ENCODE results near the gene MAVS. TPM values are rescaled to one million over a fixed set of nuclear protein-coding genes. Genes with fewer than 3 reads are reported as not detected.

MAVS gene
- total RNA-seq, 2 donors from 2014 or later: 20.1 to 21.1 TPM

DNA sequence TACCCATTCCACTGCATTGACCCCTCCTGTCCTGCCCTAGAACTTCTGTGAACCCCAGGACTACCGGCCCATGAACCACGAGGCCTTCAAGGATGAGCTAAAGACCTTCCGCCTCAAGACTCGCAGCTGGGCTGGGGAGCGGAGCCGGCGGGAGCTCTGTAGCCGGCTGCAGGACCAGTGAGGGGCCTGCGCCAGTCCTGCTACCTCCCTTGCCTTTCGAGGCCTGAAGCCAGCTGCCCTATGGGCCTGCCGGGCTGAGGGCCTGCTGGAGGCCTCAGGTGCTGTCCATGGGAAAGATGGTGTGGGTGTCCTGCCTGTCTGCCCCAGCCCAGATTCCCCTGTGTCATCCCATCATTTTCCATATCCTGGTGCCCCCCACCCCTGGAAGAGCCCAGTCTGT lies 41.9 kb upstream of the MAVS start:
- no peaks in the 10 kb centered on the region for H3K9me3 ChIP-seq (ENCODE audit: control insufficient read depth, low read length, poor library complexity, severe bottlenecking)
- ATAC-seq: no peak
- no peak for DNase-seq
- peak overlapping the region; percentile 84 for H3K27ac Mint-ChIP-seq
- H3K4me3 Mint-ChIP-seq: no peak overlapping the region
- H3K27me3 Mint-ChIP-seq: no peaks in the 10 kb centered on the region
- H3K4me1 Mint-ChIP-seq: peaks cover 46% of the 10 kb centered on the region
- H3K36me3 Mint-ChIP-seq (ENCODE audit: low read depth): peaks cover 22% of the 10 kb centered on the region

DNA sequence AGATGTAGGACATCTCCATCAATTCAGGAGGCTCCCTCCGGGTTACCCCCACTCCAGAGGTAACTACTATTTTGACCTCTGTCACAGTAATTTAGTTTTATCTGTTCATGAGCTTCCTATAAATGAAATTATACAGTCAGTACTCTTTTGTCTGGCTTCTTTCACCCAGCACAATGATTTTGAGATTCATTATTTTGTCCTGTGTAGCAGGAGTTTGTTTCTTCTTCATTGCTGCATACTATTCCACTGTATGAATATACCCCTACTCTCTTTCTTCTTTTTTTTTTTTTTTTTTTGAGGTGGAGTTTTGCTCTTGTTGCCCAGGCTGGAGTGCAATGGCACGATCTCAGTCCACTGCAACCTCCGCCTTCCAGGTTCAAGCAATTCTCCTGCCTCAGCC lies 38.1 kb upstream of the MAVS start:
- no peak for ATAC-seq
- H3K9me3 ChIP-seq (ENCODE audit: control insufficient read depth, low read length, poor library complexity, severe bottlenecking): no peaks in the 10 kb centered on the region
- no peaks in the 10 kb centered on the region for H3K27me3 Mint-ChIP-seq
- peaks cover 55% of the 10 kb centered on the region for H3K4me1 Mint-ChIP-seq
- no peak overlapping the region for H3K4me3 Mint-ChIP-seq
- no peak overlapping the region for H3K27ac Mint-ChIP-seq
- DNase-seq: no peak
- peaks cover 15% of the 10 kb centered on the region for H3K36me3 Mint-ChIP-seq (ENCODE audit: low read depth)

DNA sequence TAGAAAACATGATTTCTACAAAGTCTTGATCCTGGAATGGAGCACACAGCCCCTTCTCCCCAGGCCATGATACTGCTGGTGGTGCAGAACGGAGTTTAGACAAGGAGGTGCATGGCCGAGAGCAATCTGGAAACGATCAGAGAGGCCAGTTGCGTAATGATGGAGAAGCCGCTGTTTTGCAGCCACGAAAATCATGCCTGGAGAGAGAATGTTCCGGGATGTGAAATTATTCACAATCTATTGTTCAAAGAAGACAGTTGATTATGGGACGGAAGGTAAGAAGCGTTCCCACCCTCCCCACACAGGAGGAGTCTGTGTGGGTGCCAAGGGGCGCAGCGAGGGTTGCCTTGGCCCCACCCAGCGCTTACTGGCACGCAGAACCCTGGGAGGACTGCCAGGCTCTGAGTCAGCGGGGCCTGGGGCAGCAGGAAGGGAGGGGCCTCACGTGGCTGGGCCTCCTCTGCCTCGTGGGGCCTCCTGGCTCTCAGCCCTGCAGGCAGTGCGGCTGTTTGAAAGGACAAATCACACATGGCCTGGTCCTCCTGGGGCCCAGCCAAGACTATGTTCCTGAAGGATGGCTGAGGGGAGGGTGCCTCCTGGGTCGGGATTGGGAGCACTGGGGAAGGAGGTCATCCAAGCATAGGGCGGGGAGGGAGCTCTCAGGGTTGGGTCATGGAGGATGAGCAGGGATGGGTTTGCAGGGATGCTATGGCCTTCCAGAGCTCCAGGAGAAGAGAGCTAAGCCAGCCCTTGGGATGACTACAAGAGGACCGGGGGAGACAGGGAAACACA lies 35.0 kb upstream of the MAVS start:
- DNase-seq: peak; percentile 83 to 91 (median 86)
- Mint-ChIP-seq H3K4me3 (peak overlapping the region; percentile 91), H3K36me3 (ENCODE audit: low read depth) (no peaks in the 10 kb centered on the region), H3K27me3 (no peaks in the 10 kb centered on the region), H3K4me1 (peaks cover 52% of the 10 kb centered on the region), H3K27ac (peak overlapping the region; percentile 99)
- no peaks in the 10 kb centered on the region for H3K9me3 ChIP-seq (ENCODE audit: control insufficient read depth, low read length, poor library complexity, severe bottlenecking)
- ATAC-seq: peak; percentile 93

DNA sequence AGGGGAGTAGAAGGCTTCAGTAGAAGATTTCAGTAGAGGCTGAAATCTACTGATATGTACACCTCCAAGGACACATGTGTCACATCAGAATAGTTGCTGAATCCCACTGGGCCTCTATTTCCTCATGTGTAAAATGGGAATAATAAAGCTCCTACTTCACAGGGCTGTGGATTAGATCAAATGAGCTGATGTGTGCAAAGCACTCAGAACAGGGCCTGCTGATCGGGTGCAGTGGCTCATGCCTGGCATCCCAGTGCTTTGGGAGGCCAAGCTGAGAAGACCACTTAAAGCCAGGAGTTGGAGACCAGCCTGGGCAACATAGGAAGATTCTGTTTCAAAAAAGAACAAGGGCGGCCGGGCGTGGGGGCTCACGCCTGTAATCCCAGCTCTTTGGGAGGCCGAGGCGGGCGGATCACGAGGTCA lies 34.4 kb upstream of the MAVS start:
- H3K9me3 ChIP-seq (ENCODE audit: control insufficient read depth, low read length, poor library complexity, severe bottlenecking): no peaks in the 10 kb centered on the region
- Mint-ChIP-seq H3K36me3 (ENCODE audit: low read depth) (no peaks in the 10 kb centered on the region), H3K4me1 (peaks cover 50% of the 10 kb centered on the region), H3K4me3 (peak overlapping the region; percentile 91), H3K27me3 (no peaks in the 10 kb centered on the region), H3K27ac (peak overlapping the region; percentile 99)
- ATAC-seq (no peak), DNase-seq (no peak)

DNA sequence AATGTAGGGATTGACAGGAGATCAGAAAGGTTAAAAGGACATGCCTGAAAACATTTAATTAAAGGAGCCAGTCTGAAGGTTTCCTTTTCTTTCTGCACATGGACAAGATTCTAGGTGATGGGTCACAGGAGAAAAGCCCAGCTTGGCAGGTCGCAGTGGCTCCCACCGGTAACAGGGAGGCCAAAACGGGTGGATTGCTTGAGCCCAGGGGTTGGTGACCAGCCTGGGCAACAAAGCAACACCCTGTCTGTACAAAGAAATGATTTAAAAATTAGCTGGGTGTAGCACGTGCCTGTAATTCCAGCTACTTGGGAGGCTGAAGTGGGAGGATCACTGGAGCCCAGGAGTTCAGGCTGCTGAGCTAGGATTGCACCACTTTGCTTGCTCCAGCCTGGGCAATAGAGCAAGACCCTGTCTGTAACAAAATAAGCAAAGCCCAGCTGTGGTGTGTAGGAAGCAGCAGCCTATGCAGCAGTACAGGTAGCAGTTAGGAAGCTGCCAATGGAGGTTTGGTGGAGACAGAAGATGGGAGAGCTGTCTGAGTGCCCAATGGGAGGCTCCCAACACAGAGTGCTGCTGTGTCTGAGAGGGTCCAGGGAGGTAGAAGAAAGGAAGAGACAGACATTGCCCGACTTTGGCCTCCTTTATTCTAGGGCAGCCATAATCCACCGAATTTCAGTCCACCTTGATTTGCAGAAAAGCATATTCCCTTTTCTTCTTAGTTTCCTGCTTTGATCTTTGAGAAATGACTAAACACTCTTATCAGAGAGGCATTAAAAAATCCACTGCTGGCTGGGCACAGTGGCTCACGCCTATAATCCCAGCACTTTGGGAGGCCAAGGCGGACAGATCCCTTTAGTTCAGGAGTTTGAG lies 33.4 kb upstream of the MAVS start:
- ATAC-seq (no peak), DNase-seq (no peak)
- no peaks in the 10 kb centered on the region for H3K27me3 Mint-ChIP-seq
- H3K4me1 Mint-ChIP-seq: peaks cover 45% of the 10 kb centered on the region
- no peaks in the 10 kb centered on the region for H3K9me3 ChIP-seq (ENCODE audit: control insufficient read depth, low read length, poor library complexity, severe bottlenecking)
- peak overlapping the region; percentile 69 for H3K4me3 Mint-ChIP-seq
- no peaks in the 10 kb centered on the region for H3K36me3 Mint-ChIP-seq (ENCODE audit: low read depth)
- H3K27ac Mint-ChIP-seq: peak overlapping the region; percentile 99

DNA sequence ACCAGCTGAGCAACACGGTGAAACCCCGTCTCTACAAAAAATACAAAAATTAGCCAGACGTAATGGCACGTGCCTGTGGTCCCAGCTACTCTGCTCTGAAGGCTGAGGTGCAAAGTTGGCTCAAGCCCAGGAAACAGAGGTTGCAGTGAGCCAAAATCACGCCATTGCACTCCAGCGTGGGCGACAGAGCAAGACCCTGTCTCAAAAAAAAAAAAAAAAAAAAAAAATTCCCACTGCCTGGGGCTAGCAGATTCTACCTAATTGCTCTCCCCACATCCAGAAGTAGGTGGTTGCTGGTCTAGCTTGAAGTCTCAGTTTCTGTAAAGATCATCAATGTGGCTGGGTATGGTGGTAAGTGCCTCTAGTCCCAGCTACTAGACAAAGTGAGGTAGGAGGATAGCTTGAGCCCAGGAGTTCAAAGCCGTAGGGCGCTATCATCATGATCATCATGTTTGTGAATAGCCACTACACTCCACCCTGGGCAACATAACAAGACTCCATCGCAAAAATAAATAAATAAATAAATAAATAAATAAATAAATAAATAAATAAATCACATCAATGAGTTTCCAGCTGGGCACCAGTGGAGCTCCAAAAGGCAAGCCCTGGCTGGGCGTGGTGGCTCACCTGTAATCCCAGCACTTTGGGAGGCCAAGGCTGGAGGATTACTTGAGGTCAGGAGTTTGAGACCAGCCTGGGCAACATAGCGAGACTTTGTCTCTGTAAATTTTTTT lies 32.6 kb upstream of the MAVS start:
- Mint-ChIP-seq H3K36me3 (ENCODE audit: low read depth) (no peaks in the 10 kb centered on the region), H3K27ac (peak overlapping the region; percentile 99), H3K27me3 (no peaks in the 10 kb centered on the region), H3K4me1 (peaks cover 45% of the 10 kb centered on the region), H3K4me3 (peak overlapping the region; percentile 69)
- H3K9me3 ChIP-seq (ENCODE audit: control insufficient read depth, low read length, poor library complexity, severe bottlenecking): no peaks in the 10 kb centered on the region
- ATAC-seq (no peak), DNase-seq (peak in 1 of 3 donors; percentile 49)

DNA sequence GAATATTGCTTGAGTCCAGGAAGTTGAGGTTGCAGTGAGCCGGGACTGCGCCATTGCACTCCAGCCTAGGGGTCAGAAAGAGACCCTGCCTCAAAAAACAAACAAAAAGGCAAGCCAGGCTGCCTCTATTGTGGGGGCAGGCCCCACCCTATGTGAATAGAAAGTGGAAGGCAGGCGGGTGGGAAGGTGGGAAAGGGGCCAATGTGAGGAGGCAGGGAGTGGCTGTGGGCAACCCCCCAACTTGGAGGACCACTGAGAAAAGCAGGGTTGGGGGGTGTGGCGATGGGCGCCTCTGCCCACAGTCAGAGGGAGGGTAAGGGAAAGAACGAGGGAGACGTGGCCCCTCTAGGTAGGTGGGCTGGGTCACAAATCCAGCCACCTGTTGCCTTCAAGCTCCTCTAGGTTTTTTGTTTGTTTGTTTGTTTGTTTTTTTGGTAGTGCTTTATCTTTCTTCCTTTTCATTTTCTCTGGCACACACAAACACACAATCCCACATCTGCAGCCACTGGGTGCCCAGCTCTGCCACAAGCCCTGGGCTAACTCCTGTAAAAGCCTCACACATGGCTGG lies 31.6 kb upstream of the MAVS start:
- H3K27me3 Mint-ChIP-seq: no peaks in the 10 kb centered on the region
- no peak overlapping the region for H3K4me3 Mint-ChIP-seq
- H3K36me3 Mint-ChIP-seq (ENCODE audit: low read depth): no peaks in the 10 kb centered on the region
- H3K4me1 Mint-ChIP-seq: peaks cover 48% of the 10 kb centered on the region
- ATAC-seq: no peak
- no peak for DNase-seq
- no peaks in the 10 kb centered on the region for H3K9me3 ChIP-seq (ENCODE audit: control insufficient read depth, low read length, poor library complexity, severe bottlenecking)
- H3K27ac Mint-ChIP-seq: peak overlapping the region; percentile 92

DNA sequence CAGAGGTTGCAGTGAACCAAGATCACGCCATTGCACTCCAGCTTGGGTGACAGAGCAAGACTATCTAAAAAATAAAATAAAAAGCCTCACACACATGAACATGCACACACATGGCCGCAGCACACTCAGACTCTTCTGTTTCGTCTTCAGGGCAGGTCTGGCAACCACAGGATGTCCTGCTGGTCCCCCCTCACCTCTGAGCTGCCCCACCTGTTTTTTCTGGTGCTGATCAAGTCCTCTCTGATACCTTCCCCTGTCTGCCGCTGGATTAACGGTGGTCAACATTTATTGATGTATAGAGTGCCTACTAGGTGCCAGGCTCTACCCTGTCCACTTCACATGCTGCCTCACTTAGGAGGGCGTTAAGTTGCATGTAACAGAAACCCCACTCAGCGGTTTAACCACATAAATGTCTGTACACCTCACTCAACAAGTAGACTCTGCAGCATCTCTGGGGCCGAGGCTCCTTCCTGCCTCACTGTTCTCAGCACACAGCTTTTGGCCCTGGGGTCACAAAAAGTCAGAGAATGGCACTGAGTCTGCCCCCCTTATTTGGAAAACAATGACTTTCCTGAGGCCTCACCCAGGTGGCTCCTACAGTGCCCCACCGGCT lies 30.8 kb upstream of the MAVS start:
- peak overlapping the region; percentile 76 for H3K4me3 Mint-ChIP-seq
- ATAC-seq: no peak
- peak overlapping the region; percentile 92 for H3K27ac Mint-ChIP-seq

DNA sequence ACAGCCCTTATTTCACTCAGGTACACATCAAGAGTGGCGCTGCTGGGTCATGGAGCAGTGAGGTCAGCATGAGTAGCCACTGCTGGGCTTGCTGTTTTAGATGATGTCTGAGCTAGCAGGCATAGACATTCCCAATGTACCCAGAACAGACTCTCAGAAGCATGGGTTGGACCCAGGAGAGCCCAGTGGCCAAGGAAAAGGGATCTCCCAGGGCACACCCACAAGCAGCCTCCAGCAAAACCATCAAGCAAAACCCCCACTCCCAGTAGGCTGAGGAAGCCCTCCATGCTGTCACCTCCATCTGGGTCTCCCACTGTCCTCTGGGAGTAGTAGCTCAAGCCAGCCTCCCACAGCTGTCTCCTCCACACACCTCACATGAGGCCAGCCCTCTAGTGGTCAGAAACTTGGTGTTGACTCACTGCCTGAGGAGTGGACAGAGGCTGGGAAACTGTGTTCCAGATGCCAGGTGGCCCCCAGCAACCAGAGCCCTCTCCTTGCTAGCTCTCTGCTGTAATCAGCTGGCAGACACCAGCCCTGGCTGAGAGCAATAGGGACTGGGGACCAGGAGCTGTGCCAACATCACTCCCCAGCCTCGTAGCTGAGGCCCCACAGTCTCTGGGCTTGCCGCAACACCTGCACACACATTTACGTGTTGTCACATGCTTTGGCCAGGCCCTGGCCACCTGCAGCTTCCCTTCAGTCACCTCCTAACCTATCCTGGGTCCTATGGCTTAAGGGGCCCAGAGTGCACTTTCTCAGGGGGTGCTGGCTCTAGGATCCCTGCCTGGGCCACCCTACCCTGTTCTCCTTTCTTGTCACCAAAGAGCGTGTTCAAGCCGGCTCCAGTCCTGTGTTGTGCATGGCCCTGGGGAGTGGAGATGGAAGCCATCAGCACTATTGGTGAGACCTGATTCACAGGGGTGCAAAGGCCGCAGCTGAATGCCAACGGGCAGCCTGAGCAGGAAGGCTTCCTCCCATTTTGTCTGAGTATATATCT lies 28.2 kb upstream of the MAVS start:
- DNase-seq (no peak), ATAC-seq (no peak)
- no peaks in the 10 kb centered on the region for H3K27me3 Mint-ChIP-seq
- peaks cover 31% of the 10 kb centered on the region for H3K4me1 Mint-ChIP-seq
- H3K9me3 ChIP-seq (ENCODE audit: control insufficient read depth, low read length, poor library complexity, severe bottlenecking): no peaks in the 10 kb centered on the region
- peak overlapping the region; percentile 96 for H3K27ac Mint-ChIP-seq
- no peak overlapping the region for H3K4me3 Mint-ChIP-seq
- H3K36me3 Mint-ChIP-seq (ENCODE audit: low read depth): no peaks in the 10 kb centered on the region

More for the DNA sequence above, 30.8 kb upstream of the MAVS start:
- Mint-ChIP-seq H3K27me3 (no peaks in the 10 kb centered on the region), H3K36me3 (ENCODE audit: low read depth) (no peaks in the 10 kb centered on the region), H3K4me1 (peaks cover 45% of the 10 kb centered on the region)
- no peaks in the 10 kb centered on the region for H3K9me3 ChIP-seq (ENCODE audit: control insufficient read depth, low read length, poor library complexity, severe bottlenecking)
- DNase-seq: no peak

DNA sequence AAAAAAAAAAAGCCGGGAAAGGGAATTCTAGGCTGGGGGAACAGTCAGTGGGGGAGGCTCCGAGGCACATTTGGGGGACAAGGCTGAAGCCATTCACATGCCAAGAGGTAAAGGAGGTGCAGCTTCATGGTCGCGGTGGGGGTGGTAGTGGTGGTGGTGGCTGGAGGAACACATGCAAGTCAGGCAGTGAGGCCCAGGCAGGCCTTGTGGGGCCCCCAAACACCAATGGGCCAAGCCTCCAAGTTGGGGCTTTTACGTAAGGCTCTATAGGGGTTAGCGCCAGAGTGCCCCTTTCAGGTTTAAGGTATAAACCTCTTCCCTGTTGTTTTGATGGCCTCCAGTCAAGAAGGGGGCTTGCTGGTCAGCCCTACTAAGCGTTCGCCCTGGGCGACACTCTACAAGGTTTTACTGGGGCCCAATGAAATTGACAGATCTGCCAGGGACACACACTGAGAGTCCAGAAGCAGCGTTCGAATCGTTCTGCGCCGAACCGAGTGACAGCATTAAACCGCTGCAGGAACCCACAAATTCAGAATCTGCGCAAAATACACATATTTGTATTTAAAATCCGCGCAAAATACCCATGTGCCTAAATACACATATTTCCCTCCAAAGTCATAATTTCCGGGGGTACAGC lies 27.1 kb upstream of the MAVS start:
- H3K4me3 Mint-ChIP-seq: peak overlapping the region; percentile 93
- H3K27me3 Mint-ChIP-seq: no peaks in the 10 kb centered on the region
- DNase-seq (no peak), ATAC-seq (no peak)
- H3K27ac Mint-ChIP-seq: peak overlapping the region; percentile 96
- H3K36me3 Mint-ChIP-seq (ENCODE audit: low read depth): peaks cover 2% of the 10 kb centered on the region
- H3K4me1 Mint-ChIP-seq: peaks cover 28% of the 10 kb centered on the region
- no peaks in the 10 kb centered on the region for H3K9me3 ChIP-seq (ENCODE audit: control insufficient read depth, low read length, poor library complexity, severe bottlenecking)
